Upper lobe of left lung (tissue), 4 donors: ENCODE measurements around the gene C1orf185.

Experiments used
- POLR2A ChIP-seq, 4 donors: fragments of 450-650 bp; IDR thresholded peaks; one replicate each; pipeline ENCODE4 v1.5.1; 2016 to 2017; ENCODE audit warnings: antibody characterized with exemption in 4 of 4, mild to moderate bottlenecking in 2 of 4
- TF ChIP-seq, protein P1 (sequence below), 6 experiments: fragments of 450-650 bp in 4 of 6; fragments of 200-600 bp in 2 of 6; sonication (generic) in 2 of 6; IDR thresholded peaks; one replicate each; pipeline ENCODE4 v1.5.1; 2016 to 2019; ENCODE audit warnings: antibody characterized with exemption in 6 of 6

DNA sequence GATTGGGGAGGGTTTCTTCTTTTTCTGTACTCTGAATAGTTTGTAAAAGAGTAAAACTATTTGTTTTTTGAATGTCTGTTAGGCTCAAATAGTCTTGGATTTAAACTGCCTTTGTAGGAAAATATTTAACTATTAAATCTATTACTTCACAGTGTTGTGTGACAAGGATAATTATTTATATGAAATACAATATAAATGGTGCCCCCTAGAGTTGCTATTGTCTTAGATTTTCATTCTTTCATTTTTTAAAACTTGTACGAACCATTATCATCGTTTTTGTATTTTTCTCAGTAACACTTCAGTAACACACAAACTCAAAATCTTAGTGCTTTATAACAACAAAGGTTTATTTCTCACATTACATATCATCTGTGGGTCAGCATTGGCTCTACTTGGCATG, 37.4 kb downstream of the C1orf185 start:
- TF ChIP-seq, protein P1, sequence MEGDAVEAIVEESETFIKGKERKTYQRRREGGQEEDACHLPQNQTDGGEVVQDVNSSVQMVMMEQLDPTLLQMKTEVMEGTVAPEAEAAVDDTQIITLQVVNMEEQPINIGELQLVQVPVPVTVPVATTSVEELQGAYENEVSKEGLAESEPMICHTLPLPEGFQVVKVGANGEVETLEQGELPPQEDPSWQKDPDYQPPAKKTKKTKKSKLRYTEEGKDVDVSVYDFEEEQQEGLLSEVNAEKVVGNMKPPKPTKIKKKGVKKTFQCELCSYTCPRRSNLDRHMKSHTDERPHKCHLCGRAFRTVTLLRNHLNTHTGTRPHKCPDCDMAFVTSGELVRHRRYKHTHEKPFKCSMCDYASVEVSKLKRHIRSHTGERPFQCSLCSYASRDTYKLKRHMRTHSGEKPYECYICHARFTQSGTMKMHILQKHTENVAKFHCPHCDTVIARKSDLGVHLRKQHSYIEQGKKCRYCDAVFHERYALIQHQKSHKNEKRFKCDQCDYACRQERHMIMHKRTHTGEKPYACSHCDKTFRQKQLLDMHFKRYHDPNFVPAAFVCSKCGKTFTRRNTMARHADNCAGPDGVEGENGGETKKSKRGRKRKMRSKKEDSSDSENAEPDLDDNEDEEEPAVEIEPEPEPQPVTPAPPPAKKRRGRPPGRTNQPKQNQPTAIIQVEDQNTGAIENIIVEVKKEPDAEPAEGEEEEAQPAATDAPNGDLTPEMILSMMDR (IDR thresholded peaks at IDR 0.05), result no peak
- no peak for TF ChIP-seq POLR2A (IDR thresholded peaks at IDR 0.05)
